Measurements from ENCODE around the gene RBM4.

Gene RBM4

GRCh38 chr11:66663741-66664296, 25.3 kb downstream of the RBM4 start:
- DNase-seq, result no peak

GRCh38 chr11:66665369-66665768, 26.9 kb downstream of the RBM4 start:
- DNase-seq, result no peak

GRCh38 chr11:66670816-66671215, 32.3 kb downstream of the RBM4 start:
- no peak for DNase-seq

- DNase-seq, result no peak
Measured at GRCh38 chr11:66674964-66675602, 36.6 kb downstream of the RBM4 start.

GRCh38 chr11:66676282-66676919, 37.9 kb downstream of the RBM4 start:
- DNase-seq, result no peak

- no peak for DNase-seq
Measured at GRCh38 chr11:66676931-66677598, 38.6 kb downstream of the RBM4 start.

GRCh38 chr11:66677599-66678375, 39.3 kb downstream of the RBM4 start, which contains the start of gene RBM4B:
TSS of gene RBM4B (minus strand) at chr11:66677887. CDS start at chr11:66677079, 808 bp downstream.
- peak; percentile 96 for DNase-seq

- DNase-seq, result no peak
Measured at GRCh38 chr11:66680966-66681645, 42.6 kb downstream of the RBM4 start.

GRCh38 chr11:66683877-66684276, 45.4 kb downstream of the RBM4 start:
- DNase-seq, result no peak

- DNase-seq, result no peak
Measured at GRCh38 chr11:66684635-66685034, 46.1 kb downstream of the RBM4 start.

- DNase-seq, result no peak
Measured at GRCh38 chr11:66685276-66686099, 47.0 kb downstream of the RBM4 start.

GRCh38 chr11:66686100-66686785, 47.7 kb downstream of the RBM4 start:
- no peak for DNase-seq

- no peak for DNase-seq
Measured at GRCh38 chr11:66686801-66687750, 48.6 kb downstream of the RBM4 start.

- no peak for DNase-seq
Measured at GRCh38 chr11:66687831-66688281, 49.4 kb downstream of the RBM4 start.

- DNase-seq, result no peak
Measured at GRCh38 chr11:66688561-66689534, 50.3 kb downstream of the RBM4 start.

- DNase-seq, result no peak
Measured at GRCh38 chr11:66689661-66690590, 51.4 kb downstream of the RBM4 start.
